Caco-2 (cell line): ENCODE data around the gene PSMG3. TPM values are rescaled to one million over a fixed set of nuclear protein-coding genes. Genes with fewer than 3 reads are reported as not detected.

Experiments used
- BruUV-seq: library from RNA; stranded (reverse); fragments of 400-500 nt; replicated peaks from 2 replicates; lab custom pipeline; 2021; lab: Mats Ljungman, UMichigan
- CTCF ChIA-PET: fragments of 300-600 bp; sonication (Branson Sonifier 250); formaldehyde crosslinking; loops from one replicate; lab custom pipeline; 2022; ENCODE audit warnings: antibody characterized with exemption; lab: Charles Lee
- POLR2A ChIA-PET: fragments of 300-600 bp; sonication (Branson Sonifier 250); formaldehyde crosslinking; loops from one replicate; lab custom pipeline; 2022; ENCODE audit warnings: antibody characterized with exemption; lab: Charles Lee
- DNase-seq, 2 experiments: peaks; one replicate each; pipeline versions ENCODE4 v3.0.0 to v3.0.0-alpha.2; 2020 to 2022
- H3K27me3 ChIP-seq: replicated peaks from 2 replicates; pipeline ENCODE4 v1.6.0; 2011; ENCODE audit warnings: low read length; ENCODE audit not compliant: control insufficient read depth, insufficient read depth
- H3K36me3 ChIP-seq: 2 replicates; pipeline ENCODE4 v1.5.1; 2011; ENCODE audit warnings: low read length; ENCODE audit not compliant: control insufficient read depth, insufficient read depth
- H3K4me1 ChIP-seq: fragments of 250-450 bp; sonication (Bioruptor Pico); 2 replicates; pipeline ENCODE4 v1.5.1; 2020; ENCODE audit warnings: mild to moderate bottlenecking
- H3K4me3 ChIP-seq: 2 replicates; pipeline ENCODE4 v1.5.1; 2011; ENCODE audit warnings: low read depth, mild to moderate bottlenecking, control low read depth, low read length
- H3K9me3 ChIP-seq: fragments of 250-450 bp; sonication (Bioruptor Pico); 2 replicates; pipeline ENCODE4 v1.5.1; 2020; ENCODE audit warnings: mild to moderate bottlenecking, moderate library complexity
- H3K27ac Mint-ChIP-seq: one replicate; pipeline ENCODE4 v1.8.0; 2022; ENCODE audit warnings: mixed read lengths; ENCODE audit not compliant: unreplicated experiment
- H3K27me3 Mint-ChIP-seq: one replicate; pipeline ENCODE4 v1.8.0; 2022; ENCODE audit warnings: mixed read lengths; ENCODE audit not compliant: insufficient read depth, unreplicated experiment
- H3K36me3 Mint-ChIP-seq: one replicate; pipeline ENCODE4 v1.8.0; 2022; ENCODE audit warnings: mild to moderate bottlenecking, mixed read lengths; ENCODE audit not compliant: insufficient read depth, unreplicated experiment
- H3K4me1 Mint-ChIP-seq: one replicate; pipeline ENCODE4 v1.8.0; 2022; ENCODE audit warnings: low read depth, mixed read lengths; ENCODE audit not compliant: unreplicated experiment
- H3K4me3 Mint-ChIP-seq: one replicate; pipeline ENCODE4 v1.8.0; 2022; ENCODE audit warnings: mild to moderate bottlenecking, moderate library complexity, mixed read lengths; ENCODE audit not compliant: unreplicated experiment
- H3K9me3 Mint-ChIP-seq: one replicate; pipeline ENCODE4 v1.8.0; 2022; ENCODE audit warnings: mixed read lengths; ENCODE audit not compliant: unreplicated experiment
- intact Hi-C: fragments of 100-400 bp; cut with micrococcal nuclease; formaldehyde crosslinking; loops from one replicate; pipeline ENCODE4 v1.10.0; 2022; ENCODE audit not compliant: unreplicated experiment
- total RNA-seq: library from RNA; stranded (reverse); gene quantifications from 2 replicates; pipeline ENCODE4 v1.2.3, GENCODE V29; 2022
- TF ChIP-seq, protein P1 (sequence below), 2 experiments: fragments of 200-600 bp in 1 of 2; IDR thresholded peaks; 1 replicate in 1 of 2; 2 replicates in 1 of 2; pipeline versions ENCODE4 v1.5.1 to v1.8.0; 2011 to 2022; ENCODE audit warnings: antibody characterized with exemption in 1 of 2, control low read depth in 1 of 2, inconsistent platforms in 1 of 2, low read depth in 1 of 2, low read length in 1 of 2, mild to moderate bottlenecking in 1 of 2, moderate library complexity in 1 of 2; ENCODE audit not compliant: insufficient read depth in 1 of 2, severe bottlenecking in 1 of 2, unreplicated experiment in 1 of 2

PSMG3 gene
- total RNA-seq, 1 experiment from 2014 or later, result 35.1 TPM

DNA sequence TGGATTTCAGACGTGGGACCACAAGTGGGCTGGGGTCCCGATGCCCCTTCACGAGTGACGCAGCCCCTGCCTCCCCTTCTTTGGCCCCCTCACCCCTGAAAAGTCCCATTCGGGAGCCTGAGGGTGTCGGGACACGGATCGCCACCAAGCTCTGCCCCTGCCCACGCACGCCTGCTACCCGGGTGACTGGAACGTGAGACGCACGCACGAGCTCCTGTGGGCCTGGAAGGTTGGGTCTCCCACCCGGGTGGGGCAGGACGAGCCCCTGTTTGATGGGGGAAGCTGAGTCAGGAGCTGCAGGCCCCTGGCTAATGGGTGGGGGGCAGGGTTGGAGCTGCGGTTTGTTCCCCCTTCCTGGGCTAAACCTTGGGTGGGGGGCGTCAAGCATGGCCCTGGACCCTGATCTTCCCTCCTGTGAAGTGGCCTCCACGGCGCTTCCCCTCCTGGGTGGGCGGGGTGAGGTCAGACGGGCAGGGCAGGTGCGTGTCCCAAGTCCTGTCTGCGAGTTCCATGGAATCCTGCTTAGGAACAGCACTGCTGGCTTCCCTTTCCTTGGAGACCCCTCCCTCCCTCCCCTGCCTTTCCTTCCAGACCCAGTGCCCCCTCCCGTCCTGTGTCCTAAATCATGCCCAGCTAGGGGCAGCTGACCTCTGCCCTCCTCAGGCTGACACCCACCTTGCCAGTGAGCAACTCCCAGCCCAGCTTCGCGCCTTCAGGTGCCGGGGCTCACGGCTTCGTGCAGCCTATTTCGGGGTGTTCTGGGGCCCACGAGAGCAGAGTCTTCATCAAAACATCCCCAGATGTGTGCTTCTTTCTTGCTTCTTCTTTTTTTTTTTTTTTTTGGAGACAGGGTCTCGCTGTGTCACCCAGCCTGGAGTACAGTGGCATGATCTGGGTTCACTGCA lies 8.5 kb downstream of the PSMG3 start:
- Histone ChIP-seq H3K36me3 (no peaks in the 10 kb centered on the region), H3K4me1 (peaks cover 9% of the 10 kb centered on the region), H3K27me3 (no peaks in the 10 kb centered on the region), H3K9me3 (no peaks in the 10 kb centered on the region), H3K4me3 (no peak overlapping the region)
- CTCF ChIA-PET, result no interaction called here
- intact Hi-C loops, result no loop called here
- peaks cover 18% of the 10 kb centered on the region for H3K36me3 Mint-ChIP-seq
- H3K4me1 Mint-ChIP-seq, result peaks cover 4% of the 10 kb centered on the region
- H3K27me3 Mint-ChIP-seq, result no peaks in the 10 kb centered on the region
- POLR2A ChIA-PET, result no interaction called here
- TF ChIP-seq, protein P1, sequence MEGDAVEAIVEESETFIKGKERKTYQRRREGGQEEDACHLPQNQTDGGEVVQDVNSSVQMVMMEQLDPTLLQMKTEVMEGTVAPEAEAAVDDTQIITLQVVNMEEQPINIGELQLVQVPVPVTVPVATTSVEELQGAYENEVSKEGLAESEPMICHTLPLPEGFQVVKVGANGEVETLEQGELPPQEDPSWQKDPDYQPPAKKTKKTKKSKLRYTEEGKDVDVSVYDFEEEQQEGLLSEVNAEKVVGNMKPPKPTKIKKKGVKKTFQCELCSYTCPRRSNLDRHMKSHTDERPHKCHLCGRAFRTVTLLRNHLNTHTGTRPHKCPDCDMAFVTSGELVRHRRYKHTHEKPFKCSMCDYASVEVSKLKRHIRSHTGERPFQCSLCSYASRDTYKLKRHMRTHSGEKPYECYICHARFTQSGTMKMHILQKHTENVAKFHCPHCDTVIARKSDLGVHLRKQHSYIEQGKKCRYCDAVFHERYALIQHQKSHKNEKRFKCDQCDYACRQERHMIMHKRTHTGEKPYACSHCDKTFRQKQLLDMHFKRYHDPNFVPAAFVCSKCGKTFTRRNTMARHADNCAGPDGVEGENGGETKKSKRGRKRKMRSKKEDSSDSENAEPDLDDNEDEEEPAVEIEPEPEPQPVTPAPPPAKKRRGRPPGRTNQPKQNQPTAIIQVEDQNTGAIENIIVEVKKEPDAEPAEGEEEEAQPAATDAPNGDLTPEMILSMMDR (IDR thresholded peaks at IDR 0.05; ENCODE audit: insufficient read depth in 1 of 2, low read depth in 1 of 2, low read length in 1 of 2, severe bottlenecking in 1 of 2, unreplicated experiment in 1 of 2), result no peak
- no peak for DNase-seq
- BruUV-seq, result no TSS peak
- no peak overlapping the region for H3K27ac Mint-ChIP-seq
- H3K4me3 Mint-ChIP-seq, result no peak overlapping the region
- no peaks in the 10 kb centered on the region for H3K9me3 Mint-ChIP-seq

DNA sequence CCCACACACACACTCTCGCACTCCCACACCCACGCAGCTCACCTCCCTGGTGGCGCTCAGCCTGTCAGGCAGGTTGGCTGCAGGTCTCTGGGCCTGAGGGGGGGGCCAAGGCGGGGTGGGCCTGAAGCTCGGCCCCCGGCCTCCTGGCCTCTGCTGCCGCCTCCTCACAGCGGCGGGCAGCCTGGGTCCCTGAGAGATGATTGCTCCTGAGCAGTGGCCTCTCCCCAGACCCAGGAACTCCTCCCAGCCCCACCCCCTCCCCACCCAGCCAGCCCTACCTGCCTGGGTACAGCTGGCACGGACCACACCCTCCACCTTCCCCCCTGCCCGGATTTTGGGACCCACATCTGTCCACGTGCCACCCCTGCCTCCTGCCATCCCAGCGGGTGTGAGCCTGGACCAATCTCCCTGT lies 9.2 kb downstream of the PSMG3 start:
- H3K9me3 Mint-ChIP-seq, result no peaks in the 10 kb centered on the region
- no peak for DNase-seq
- TF ChIP-seq, protein P1 (IDR thresholded peaks at IDR 0.05; ENCODE audit: insufficient read depth in 1 of 2, low read depth in 1 of 2, low read length in 1 of 2, severe bottlenecking in 1 of 2, unreplicated experiment in 1 of 2), result no peak
- ChIA-PET POLR2A (no interaction called here), CTCF (no interaction called here)
- H3K4me3 Mint-ChIP-seq, result no peak overlapping the region
- no peaks in the 10 kb centered on the region for H3K27me3 ChIP-seq
- BruUV-seq, result no TSS peak
- H3K36me3 ChIP-seq, result no peaks in the 10 kb centered on the region
- peaks cover 16% of the 10 kb centered on the region for H3K4me1 ChIP-seq
- peaks cover 10% of the 10 kb centered on the region for H3K4me1 Mint-ChIP-seq
- peaks cover 12% of the 10 kb centered on the region for H3K36me3 Mint-ChIP-seq
- H3K27ac Mint-ChIP-seq, result no peak overlapping the region
- no peaks in the 10 kb centered on the region for H3K27me3 Mint-ChIP-seq
- intact Hi-C loops, result no loop called here
- H3K9me3 ChIP-seq, result no peaks in the 10 kb centered on the region
- H3K4me3 ChIP-seq, result no peak overlapping the region

DNA sequence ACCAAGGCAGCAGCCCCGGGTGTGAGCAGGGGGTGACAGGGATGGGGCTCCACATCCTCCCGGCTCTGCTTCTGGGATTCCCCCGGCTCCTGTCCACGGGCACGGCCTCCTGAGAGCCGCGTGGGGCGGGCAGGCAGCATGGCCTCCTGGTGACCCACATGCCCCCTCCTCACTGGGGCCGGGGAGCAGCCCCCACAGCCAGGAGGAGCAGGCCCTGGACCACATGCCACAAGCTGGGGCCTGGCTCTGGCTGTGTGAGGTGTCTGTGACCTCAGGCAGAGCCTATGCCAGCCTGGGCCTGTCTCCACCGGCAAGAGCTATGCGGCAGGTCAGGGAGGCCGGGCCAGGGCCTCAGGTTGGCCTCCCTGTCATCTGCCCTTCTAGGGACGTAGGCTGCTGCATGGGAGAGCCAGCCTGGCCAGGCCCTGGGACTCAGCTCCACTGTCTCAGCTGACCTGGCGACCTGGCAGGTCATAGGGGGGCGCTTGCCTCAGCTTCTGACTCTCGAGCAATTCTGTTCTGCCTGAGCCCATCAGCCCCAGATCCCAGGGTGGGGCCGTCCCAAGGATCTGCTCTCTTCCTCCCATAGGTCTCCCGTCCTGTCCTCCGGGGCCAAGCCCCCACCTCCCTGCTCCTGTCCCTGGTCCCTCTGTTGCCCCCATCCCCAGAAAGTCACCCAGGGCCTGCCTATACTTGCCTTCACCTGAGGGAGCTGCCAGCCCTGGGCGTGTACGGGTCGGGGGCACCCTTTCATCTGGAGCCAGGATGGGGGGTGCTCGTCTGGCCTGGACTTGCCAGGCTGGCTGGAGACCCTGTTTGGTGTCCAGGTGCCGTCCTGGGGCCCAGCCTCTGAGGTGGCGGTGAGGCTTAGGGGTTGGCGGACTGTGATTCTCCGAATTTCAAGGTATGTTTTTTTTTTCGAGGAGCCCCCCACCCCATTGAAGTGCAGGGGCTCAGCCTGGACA lies 9.9 kb downstream of the PSMG3 start:
- intact Hi-C loops, result no loop called here
- Mint-ChIP-seq H3K27me3 (no peaks in the 10 kb centered on the region), H3K4me3 (no peak overlapping the region), H3K9me3 (no peaks in the 10 kb centered on the region), H3K36me3 (peaks cover 12% of the 10 kb centered on the region), H3K27ac (peak overlapping the region; percentile 35), H3K4me1 (peaks cover 18% of the 10 kb centered on the region)
- CTCF ChIA-PET, result interaction anchor here (0.6 kb wide), 1 partner anchor 105 kb away, joined by 4 read pairs; no protein-coding TSS in a partner anchor
- Histone ChIP-seq H3K9me3 (no peaks in the 10 kb centered on the region), H3K36me3 (no peaks in the 10 kb centered on the region), H3K27me3 (no peaks in the 10 kb centered on the region), H3K4me3 (no peak overlapping the region), H3K4me1 (peaks cover 20% of the 10 kb centered on the region)
- POLR2A ChIA-PET, result no interaction called here
- TF ChIP-seq, protein P1 (IDR thresholded peaks at IDR 0.05; ENCODE audit: insufficient read depth in 1 of 2, low read depth in 1 of 2, low read length in 1 of 2, severe bottlenecking in 1 of 2, unreplicated experiment in 1 of 2), result no peak
- no TSS peak for BruUV-seq
- no peak for DNase-seq
